Measurements from ENCODE around the gene STAU1.
A peak's percentile ranks its signal among the peaks of the same experiment; 100 is the strongest.

The STAU1 gene, protein sequence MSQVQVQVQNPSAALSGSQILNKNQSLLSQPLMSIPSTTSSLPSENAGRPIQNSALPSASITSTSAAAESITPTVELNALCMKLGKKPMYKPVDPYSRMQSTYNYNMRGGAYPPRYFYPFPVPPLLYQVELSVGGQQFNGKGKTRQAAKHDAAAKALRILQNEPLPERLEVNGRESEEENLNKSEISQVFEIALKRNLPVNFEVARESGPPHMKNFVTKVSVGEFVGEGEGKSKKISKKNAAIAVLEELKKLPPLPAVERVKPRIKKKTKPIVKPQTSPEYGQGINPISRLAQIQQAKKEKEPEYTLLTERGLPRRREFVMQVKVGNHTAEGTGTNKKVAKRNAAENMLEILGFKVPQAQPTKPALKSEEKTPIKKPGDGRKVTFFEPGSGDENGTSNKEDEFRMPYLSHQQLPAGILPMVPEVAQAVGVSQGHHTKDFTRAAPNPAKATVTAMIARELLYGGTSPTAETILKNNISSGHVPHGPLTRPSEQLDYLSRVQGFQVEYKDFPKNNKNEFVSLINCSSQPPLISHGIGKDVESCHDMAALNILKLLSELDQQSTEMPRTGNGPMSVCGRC

GRCh38 chr20:49187851-49188641 is at the start of gene STAU1:
STAU1 (minus strand) TSS chr20:49188334; CDS start chr20:49166201, 22,133 bp downstream.
- DNase-seq, result peak; percentile 41 to 97 (median 93)

DNA sequence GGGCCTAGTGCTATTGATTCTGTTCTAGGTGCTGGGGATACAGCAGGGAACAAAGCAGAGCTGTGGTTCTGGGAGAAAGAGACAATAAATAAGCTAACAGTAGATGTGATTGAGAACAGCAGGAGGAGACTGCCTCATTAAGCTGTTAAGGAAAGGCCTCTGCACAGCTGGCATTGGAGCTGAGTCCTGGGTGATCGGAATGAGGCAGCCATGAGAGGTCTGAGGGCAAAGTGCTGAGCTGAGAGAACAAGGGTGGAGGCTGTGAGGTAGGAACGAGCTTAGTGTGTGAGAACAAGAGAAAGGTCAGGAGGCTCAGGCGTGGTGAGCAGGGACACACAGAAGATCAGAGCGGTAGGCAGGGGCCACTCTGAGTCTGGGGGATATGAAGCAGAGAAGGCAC is 49.4 kb upstream of the STAU1 start:
- DNase-seq, result no peak

DNA sequence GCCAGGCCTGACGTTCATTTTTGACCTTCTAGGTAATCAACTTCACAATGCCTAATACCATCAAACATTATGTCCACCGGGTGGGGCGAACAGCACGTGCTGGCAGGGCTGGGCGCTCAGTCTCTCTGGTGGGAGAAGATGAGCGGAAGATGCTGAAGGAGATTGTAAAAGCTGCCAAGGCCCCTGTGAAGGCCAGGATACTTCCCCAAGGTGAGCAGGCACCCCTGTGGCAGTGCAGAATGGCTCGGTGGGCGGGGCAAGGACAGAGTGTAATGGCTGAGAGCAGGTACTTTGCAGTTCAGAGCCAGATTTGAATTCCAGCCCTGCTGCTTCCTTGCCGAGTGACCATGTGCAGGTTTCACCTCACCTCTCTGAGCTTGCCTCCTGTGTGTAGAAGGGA is 48.2 kb upstream of the STAU1 start:
- DNase-seq, result no peak

DNA sequence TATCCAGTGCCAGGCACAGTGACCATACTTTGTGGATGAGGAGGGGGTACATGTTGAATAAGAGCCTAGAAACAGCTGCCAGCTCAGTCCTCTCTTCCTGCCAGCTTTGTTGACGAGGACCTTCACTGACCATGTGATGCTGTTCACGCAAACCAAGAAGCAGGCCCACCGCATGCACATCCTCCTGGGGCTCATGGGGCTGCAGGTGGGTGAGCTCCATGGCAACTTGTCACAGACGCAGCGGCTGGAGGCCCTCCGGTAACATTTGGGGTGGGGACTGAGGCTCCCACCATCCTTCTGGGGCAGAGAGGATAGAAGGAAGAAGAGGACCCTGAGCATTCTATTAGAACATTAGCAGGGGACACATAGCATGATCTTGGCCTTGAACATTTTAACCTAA is 46.7 kb upstream of the STAU1 start:
- no peak for DNase-seq

DNA sequence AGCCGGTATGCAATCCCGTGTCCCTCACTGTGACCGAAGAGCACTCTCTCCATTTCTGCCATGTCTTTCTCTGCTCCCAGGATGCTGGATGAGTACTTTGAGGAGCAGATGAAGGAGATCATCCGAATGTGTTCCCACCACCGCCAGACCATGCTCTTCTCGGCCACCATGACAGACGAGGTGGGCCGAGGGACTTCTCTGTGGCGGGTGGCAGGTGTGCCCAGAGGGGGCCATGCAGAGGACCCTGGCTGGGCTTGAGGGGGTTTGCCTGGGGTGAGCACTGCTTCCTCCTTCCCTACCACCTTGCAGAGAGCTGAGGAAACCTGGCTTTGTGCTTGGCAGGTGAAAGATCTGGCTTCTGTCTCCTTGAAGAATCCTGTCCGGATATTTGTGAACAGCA is 45.1 kb upstream of the STAU1 start:
- DNase-seq, result no peak

- DNase-seq, result no peak
Measured at GRCh38 chr20:49231471-49231870, 43.3 kb upstream of the STAU1 start.

DNA sequence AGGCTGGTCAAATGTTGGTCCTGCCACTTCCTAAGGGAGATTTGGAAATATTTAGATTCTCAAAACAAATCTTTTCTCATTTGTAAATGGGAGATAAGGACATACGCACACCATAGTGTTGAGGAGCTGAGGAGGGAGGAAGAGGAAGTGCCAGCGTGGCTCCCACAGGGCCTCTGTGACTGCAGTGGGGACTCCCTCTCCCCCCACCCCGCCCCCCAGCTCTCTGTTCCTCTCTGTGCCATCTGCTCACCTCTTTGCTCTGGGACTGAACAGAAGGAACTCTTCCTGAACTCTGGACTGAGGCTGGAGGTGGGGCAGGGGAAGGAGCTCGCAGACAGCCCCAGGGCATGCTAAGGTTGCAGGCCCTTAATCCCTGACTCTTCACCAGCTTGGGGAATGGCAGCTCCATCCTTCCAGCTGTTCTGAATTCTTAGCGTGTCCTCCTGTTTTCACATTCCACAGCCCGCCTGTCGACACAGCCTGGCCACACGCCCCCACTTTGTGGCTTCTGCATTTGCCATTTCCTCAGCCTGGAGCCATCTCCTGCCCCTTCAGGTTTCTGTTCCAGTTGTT is 42.5 kb upstream of the STAU1 start:
- DNase-seq, result peak in 17 of 58 donors; percentile 3 to 32 (median 15)

DNA sequence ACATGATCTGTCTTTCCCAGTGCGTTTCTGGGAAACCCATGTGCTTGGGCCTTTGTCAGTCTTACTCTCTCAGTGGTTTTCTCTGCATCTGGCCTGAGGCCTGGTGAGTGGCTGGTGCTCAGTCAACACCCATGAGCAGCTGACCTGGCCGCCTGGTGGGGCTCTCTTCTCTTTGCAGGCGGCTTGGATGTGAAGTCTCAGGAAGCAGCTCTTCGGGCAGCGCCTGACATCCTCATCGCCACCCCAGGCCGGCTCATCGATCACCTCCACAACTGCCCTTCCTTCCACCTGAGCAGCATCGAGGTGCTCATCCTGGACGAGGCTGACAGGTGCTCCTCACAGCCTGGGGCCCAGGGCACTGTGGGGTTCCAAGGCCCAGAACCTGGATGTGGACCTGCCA is 41.9 kb upstream of the STAU1 start:
- DNase-seq, result no peak

DNA sequence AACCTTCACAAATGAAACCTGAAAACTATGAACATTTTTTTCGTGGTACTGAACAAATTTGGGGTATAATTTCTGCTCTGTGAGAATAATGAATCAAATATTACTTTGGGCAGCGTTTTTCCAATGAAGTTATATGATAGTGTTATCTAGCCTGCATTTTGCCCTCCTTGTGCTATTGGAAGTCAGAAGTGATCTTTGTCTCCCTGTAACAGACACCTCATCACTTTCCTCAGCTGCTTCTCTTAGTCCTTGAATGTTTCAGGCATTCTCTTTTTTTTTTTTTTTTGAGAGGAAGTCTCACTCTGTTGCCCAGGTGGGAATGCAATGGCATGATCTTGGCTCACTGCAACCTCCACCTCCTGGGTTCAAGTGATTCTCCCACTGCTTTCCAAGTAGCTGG is 41.2 kb upstream of the STAU1 start:
- no peak for DNase-seq

DNA sequence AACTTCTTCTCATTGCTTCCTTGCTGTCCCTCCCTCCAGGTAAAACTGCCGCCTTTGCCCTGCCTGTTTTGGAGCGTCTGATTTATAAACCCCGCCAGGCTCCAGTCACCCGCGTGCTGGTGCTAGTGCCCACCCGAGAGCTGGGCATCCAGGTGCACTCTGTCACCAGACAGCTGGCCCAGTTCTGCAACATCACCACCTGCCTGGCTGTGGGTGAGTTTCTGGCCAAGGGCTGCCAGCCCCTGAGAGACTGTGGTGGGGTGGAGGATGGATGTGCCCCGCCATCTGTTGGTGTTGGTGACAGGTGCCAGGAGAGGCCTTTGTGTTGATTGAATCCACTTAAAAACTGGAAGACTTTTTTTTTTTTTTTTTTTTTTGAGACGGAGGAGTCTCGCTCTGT is 40.5 kb upstream of the STAU1 start:
- no peak for DNase-seq

GRCh38 chr20:49225896-49226295 is 37.8 kb upstream of the STAU1 start:
- DNase-seq, result no peak

DNA sequence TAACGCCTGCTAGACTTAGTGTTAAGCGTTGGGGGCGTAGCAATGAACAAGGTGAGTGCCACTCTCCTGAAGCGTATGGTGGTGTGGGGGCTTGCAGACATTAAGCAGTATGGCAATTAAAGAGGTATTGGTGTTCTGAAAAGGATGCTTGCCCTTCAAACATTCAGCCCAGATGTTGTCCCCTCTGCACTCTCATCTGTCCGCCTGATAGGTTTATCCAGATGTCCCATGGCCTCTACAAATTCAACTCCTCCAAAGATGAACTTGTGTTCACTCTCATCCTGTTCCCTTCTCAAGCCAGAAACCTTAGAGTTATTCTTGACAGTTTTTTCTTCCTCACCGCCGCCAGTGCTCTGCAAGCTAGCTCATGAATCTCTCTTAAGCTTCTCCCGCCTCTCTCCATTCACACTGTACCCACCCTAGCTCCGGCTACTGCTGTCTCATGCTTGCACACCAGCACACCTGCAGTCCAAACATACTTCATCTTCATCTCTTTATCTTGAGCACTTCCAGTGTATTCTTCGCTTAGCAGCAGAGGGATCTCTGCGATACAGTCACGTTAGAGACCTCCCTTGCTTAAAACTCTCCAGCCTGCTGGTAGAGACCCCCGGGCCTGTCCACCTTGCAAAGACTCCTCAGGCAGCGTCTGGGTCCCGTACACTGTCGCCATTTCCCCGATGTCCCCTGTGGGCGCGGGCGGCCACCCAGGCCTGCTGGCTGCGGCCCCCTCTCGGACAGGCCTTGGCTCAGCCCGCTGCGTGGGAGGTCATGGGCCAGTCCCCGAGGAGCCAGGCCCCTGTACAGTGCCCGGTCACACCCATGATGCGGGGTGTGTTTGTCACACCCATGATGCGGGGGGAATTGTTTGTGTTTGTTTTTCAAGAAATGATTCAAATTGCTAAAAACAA is 32.0 kb upstream of the STAU1 start:
- DNase-seq, result no peak

- peak; percentile 75 to 99 (median 96) for DNase-seq
Measured at GRCh38 chr20:49219091-49219923, 31.2 kb upstream of the STAU1 start, which contains the start of gene DDX27. DDX27 (plus strand) TSS chr20:49219416; CDS start chr20:49219449, 33 bp downstream.

- peak in 10 of 58 donors; percentile 5 to 60 (median 19) for DNase-seq
Measured at GRCh38 chr20:49218739-49219090, 30.6 kb upstream of the STAU1 start.

GRCh38 chr20:49216991-49217578 is 29.0 kb upstream of the STAU1 start:
- peak in 57 of 58 donors; percentile 7 to 96 (median 81) for DNase-seq

DNA sequence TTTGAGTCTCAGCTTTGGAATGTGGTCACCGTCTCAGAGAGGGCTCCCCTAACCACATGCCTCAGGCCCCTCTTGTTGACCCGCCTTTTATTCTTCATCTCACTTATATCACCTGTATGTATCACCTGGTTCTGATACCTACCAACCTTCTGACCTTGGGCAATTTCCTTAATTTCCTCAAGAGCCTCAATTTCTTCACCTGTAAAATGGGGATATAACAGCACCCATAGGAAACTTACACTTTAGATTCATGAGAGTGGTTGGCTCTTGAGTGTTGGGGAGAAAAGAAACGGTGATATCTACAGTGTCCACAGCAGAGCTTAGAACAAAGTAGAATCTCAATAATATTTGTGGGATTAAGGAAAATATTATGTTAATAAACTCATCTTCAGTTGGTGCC is 27.1 kb upstream of the STAU1 start:
- DNase-seq, result no peak

DNA sequence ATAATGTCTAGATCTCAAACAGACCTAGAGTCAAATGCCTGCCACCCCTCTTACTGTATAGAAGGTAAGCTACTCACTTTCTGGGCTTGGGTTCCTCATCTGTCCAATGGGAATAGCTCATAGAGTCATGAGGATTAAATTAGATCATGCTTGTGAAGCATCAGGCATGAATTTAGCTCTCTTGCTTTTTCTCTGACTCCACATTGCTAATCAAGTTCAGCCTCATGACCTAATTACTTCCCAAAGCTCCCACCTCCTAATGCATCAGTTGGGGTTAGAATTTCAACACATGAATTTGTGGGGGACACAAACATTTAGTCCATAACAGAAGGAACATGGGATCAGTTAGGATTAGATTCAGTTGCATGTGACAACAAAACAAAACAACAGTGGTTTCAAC is 26.4 kb upstream of the STAU1 start:
- no peak for DNase-seq

- no peak for DNase-seq
Measured at GRCh38 chr20:49210757-49211110, 22.6 kb upstream of the STAU1 start.

GRCh38 chr20:49210101-49210756 is 22.1 kb upstream of the STAU1 start:
- no peak for DNase-seq

Measured in anterior cingulate cortex (tissue), 58 donors.